ENCODE measurements around the gene MEGF10. TPM values are rescaled to one million over a fixed set of nuclear protein-coding genes. Genes with fewer than 3 reads are reported as not detected.

MEGF10 gene
- total RNA-seq, 3 donors from 2014 or later = 0.70 to 4.9 (median 0.81) TPM

GRCh38 chr5:127337876-127338275, 47.3 kb downstream of the MEGF10 start:
- ATAC-seq (no peak), DNase-seq (no peak)
- Histone ChIP-seq H3K4me3 (no peak overlapping the region), H3K4me1 (ENCODE audit: low read depth) (no peaks in the 10 kb centered on the region), H3K36me3 (ENCODE audit: low read depth) (no peaks in the 10 kb centered on the region), H3K9me3 (no peaks in the 10 kb centered on the region)
- intact Hi-C loops (cut with DNase I, micrococcal nuclease) = no loop called here
- TF ChIP-seq, protein P1, sequence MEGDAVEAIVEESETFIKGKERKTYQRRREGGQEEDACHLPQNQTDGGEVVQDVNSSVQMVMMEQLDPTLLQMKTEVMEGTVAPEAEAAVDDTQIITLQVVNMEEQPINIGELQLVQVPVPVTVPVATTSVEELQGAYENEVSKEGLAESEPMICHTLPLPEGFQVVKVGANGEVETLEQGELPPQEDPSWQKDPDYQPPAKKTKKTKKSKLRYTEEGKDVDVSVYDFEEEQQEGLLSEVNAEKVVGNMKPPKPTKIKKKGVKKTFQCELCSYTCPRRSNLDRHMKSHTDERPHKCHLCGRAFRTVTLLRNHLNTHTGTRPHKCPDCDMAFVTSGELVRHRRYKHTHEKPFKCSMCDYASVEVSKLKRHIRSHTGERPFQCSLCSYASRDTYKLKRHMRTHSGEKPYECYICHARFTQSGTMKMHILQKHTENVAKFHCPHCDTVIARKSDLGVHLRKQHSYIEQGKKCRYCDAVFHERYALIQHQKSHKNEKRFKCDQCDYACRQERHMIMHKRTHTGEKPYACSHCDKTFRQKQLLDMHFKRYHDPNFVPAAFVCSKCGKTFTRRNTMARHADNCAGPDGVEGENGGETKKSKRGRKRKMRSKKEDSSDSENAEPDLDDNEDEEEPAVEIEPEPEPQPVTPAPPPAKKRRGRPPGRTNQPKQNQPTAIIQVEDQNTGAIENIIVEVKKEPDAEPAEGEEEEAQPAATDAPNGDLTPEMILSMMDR (IDR thresholded peaks at IDR 0.05) = no peak

GRCh38 chr5:127338501-127338900, 47.9 kb downstream of the MEGF10 start:
- DNase-seq = no peak
- H3K9me3 ChIP-seq = no peaks in the 10 kb centered on the region
- no peaks in the 10 kb centered on the region for H3K4me1 ChIP-seq (ENCODE audit: low read depth)
- no peak for ATAC-seq
- no peaks in the 10 kb centered on the region for H3K36me3 ChIP-seq (ENCODE audit: low read depth)
- intact Hi-C loops (cut with DNase I, micrococcal nuclease) = no loop called here
- H3K4me3 ChIP-seq = no peak overlapping the region
- TF ChIP-seq, protein P1 (IDR thresholded peaks at IDR 0.05) = no peak

DNA sequence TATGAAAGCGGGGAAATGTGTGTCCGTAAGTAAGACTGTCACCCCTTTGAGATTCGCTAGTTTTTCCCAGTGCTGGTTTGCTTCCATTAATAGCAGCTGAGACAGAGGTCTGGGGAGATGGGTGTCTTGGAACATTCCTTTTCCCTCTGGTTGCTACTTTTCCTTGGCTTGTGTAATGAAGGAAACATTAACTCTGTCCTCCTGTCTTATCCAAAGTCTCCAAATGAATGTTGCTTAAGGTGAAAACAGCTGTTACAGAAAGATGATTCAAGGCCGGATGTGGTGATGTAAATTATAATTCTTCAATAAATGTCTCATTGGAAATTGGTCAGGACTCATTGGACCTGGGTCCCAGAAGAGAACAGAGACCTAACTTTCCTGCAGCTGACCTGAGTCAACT, 50.0 kb downstream of the MEGF10 start:
- no peak for DNase-seq
- H3K4me1 ChIP-seq (ENCODE audit: low read depth) = no peaks in the 10 kb centered on the region
- TF ChIP-seq, protein P1 (IDR thresholded peaks at IDR 0.05) = no peak
- ATAC-seq = no peak
- intact Hi-C loops (cut with DNase I, micrococcal nuclease) = no loop called here
- H3K9me3 ChIP-seq = no peaks in the 10 kb centered on the region
- no peak overlapping the region for H3K4me3 ChIP-seq
- H3K36me3 ChIP-seq (ENCODE audit: low read depth) = no peaks in the 10 kb centered on the region

DNA sequence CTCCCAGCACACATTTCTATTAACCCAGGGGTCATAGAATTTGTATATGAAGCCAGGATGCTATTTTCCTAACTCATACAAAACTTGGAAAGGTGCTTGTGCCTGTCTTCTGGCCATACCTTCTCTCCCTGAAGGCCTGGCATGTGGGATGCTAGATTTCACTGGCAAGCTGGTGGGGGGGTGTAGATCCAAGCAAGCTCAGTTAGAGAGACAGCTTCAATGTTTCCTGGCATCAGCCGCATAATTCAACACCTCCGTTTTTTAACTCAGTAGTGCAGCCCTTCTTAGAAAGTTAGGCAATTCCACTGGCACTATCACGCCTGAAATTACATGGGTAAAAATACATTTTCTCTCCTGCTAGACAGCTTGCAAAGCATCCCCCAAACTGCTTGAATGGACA, 51.8 kb downstream of the MEGF10 start:
- intact Hi-C loops (cut with DNase I, micrococcal nuclease) = no loop called here
- H3K4me1 ChIP-seq (ENCODE audit: low read depth) = no peaks in the 10 kb centered on the region
- no peak for ATAC-seq
- TF ChIP-seq, protein P1 (IDR thresholded peaks at IDR 0.05) = no peak
- H3K36me3 ChIP-seq (ENCODE audit: low read depth) = no peaks in the 10 kb centered on the region
- no peak for DNase-seq
- H3K9me3 ChIP-seq = no peaks in the 10 kb centered on the region
- H3K4me3 ChIP-seq = no peak overlapping the region

DNA sequence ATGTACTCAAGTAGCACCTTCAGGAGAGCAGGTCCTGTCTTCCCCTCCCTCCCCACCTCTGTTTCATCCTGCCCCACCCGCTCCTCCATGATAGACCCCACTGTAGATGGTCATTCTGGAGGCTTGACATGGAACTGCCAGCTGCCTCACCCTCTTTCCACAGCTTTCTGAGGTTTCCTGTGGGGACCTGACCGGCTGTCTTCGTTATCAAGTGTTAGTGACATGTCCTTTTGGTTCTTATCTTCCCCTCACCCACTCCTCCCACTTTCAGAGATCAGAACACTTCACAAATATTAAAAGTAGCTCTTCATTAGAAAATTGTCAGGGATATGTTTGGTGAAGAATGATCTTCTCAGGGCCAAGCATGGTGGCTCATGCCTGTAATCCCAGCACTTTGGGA, 52.7 kb downstream of the MEGF10 start:
- ATAC-seq (no peak), DNase-seq (no peak)
- TF ChIP-seq, protein P1 (IDR thresholded peaks at IDR 0.05) = no peak
- Histone ChIP-seq H3K4me3 (no peak overlapping the region), H3K4me1 (ENCODE audit: low read depth) (no peaks in the 10 kb centered on the region), H3K36me3 (ENCODE audit: low read depth) (no peaks in the 10 kb centered on the region), H3K9me3 (no peaks in the 10 kb centered on the region)
- intact Hi-C loops (cut with DNase I, micrococcal nuclease) = no loop called here

- ATAC-seq = no peak
- Histone ChIP-seq H3K36me3 (ENCODE audit: low read depth) (no peaks in the 10 kb centered on the region), H3K4me3 (no peak overlapping the region), H3K9me3 (no peaks in the 10 kb centered on the region), H3K4me1 (ENCODE audit: low read depth) (no peaks in the 10 kb centered on the region)
- intact Hi-C loops (cut with DNase I, micrococcal nuclease) = no loop called here
- TF ChIP-seq, protein P1 (IDR thresholded peaks at IDR 0.05) = no peak
- no peak for DNase-seq
Observed at GRCh38 chr5:127343866-127344265, 53.3 kb downstream of the MEGF10 start.

Measured in mucosa of descending colon (tissue), 3 donors.